HG03097 (cell line): ENCODE results near the gene ELP4.
"Not testable (repeated sequence)": the region's sequence is repeated elsewhere in the genome, so short reads cannot be mapped to it uniquely, and the experiment has no call there.

Experiments
- ATAC-seq: cut with Tn5 transposase; IDR thresholded peaks from one replicate; pipeline ENCODE4 v1.9.1; 2021; ENCODE audit not compliant: unreplicated experiment, low FRiP score

The ELP4 gene

DNA sequence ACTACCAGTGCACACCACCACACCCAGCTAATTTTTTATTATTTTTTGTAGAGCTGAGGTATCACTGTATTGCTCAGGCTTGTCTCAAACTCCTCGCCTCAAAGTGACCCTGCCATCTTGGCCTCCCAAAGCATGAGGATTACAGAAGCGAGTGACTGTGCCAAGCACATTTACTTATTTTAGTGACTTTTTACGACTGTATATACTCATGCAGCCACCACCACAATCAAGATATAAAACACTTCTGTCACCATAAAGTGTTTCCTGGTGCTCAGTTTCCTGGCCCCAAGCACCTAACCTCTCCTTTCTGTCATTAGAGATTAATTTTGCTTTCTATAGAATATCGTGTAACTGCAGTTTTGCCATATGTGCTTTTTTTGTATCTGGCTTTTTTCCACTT is 25.9 kb downstream of the ELP4 start:
- ATAC-seq = no peak

GRCh38 chr11:31542862-31543261 is 33.3 kb downstream of the ELP4 start:
- ATAC-seq = no peak

DNA sequence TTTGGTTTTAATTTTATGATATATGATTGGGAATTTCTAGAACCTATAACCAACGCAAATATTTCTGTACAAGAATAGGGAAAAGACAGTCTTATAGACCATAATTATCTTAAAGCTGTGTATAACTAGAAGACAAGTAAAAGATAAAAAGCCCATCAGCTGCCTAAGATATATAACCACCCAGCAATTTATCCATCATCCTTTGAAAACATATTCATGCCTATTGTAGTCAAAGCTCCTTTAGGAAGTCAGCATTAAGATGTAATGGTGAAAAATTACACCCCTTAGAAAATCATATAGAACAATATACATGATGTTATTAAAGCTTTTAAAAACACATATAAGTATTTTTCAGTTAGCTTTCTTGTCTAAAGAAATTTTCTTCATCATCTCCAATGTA is 46.4 kb downstream of the ELP4 start:
- ATAC-seq = no peak

DNA sequence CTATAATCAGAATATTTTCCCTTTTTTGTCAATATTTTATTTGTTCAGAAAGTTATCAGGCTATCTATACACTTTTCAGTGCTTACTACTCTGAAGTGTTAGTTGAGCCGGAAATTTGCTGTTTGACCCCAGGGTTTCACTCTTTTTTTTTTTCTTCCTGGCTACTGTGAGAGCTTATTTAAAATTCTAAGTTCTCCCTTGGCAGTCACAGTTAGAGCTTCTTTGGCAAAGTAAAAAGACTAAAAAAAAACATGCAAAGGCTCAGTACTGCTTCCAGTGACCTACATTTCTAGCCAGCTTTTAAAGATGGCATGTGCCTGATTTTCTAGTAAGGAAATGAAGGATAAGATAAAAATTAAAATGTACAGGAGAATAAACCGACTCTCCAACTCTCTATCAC is 48.4 kb downstream of the ELP4 start:
- no peak for ATAC-seq

- no peak for ATAC-seq
These were observed 51.4 kb downstream of the ELP4 start for GRCh38 chr11:31560842-31561476.

- ATAC-seq = not testable (repeated sequence)
These were observed 55.0 kb downstream of the ELP4 start for GRCh38 chr11:31564517-31564916.

- not testable (repeated sequence) for ATAC-seq
These were observed 64.6 kb downstream of the ELP4 start for GRCh38 chr11:31574133-31574532.

DNA sequence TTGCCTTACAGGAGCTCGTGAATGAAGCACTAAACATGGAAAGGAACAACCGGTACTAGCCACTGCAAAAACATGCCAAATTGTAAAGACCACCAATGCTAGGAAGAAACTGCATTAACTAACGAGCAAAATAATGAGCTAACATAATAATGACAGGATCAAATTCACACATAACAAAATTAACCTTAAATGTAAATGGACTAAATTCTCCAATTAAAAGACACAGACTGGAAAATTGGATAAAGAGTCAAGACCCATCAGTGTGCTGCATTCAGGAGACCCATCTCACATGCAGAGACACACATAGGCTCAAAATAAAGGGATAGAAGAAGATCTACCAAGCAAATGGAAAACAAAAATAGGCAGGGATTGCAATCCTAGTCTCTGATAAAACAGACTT is 66.2 kb downstream of the ELP4 start:
- not testable (repeated sequence) for ATAC-seq

DNA sequence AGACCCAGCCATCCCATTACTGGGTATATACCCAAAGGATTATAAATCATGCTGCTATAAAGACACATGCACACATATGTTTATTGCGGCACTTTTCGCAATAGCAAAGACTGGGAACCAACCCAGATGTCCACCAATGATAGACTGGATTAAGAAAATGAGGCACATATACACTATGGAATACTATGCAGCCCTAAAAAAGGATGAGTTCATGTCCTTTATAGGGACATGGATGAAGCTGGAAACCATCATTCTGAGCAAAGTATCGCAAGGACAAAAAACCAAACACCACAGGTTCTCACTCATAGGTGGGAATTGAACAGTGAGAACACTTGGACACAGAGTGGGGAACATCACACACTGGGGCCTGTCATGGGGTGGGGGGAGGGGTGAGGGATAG is 69.8 kb downstream of the ELP4 start:
- ATAC-seq = not testable (repeated sequence)

DNA sequence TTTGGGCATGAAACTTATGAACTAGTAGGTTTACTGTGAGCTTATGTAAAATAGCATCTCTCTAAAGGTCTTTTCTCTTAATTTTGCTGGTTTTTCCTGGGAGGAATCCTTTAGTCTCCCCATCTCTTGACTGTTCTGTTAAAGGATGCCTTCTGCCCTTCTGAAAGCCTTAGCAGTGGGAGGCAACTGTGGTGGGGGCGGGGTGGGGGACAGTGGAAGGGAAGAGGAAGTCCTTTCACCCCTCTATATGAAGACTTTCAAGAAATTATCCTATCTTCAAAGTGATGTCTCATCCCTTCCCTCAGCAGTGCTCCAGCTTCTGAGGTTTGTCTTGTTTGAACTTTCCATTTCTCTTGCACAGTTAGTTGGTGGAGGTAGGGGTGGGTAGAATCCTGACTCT is 73.1 kb downstream of the ELP4 start:
- no peak for ATAC-seq

GRCh38 chr11:31598454-31598853 is 88.9 kb downstream of the ELP4 start:
- no peak for ATAC-seq

- no peak for ATAC-seq
These were observed 92.2 kb downstream of the ELP4 start for GRCh38 chr11:31601635-31602282.

GRCh38 chr11:31606893-31607292 is 97.3 kb downstream of the ELP4 start:
- ATAC-seq = no peak

- ATAC-seq = no peak
These were observed 98.3 kb downstream of the ELP4 start for GRCh38 chr11:31607914-31608313.

GRCh38 chr11:31608995-31609394 is 99.4 kb downstream of the ELP4 start:
- ATAC-seq = no peak

GRCh38 chr11:31610544-31610943 is 101.0 kb downstream of the ELP4 start:
- no peak for ATAC-seq

GRCh38 chr11:31617246-31617645 is 107.7 kb downstream of the ELP4 start:
- ATAC-seq = no peak

GRCh38 chr11:31619980-31620379 is 110.4 kb downstream of the ELP4 start:
- ATAC-seq = no peak

GRCh38 chr11:31620434-31620833 is 110.9 kb downstream of the ELP4 start:
- no peak for ATAC-seq

DNA sequence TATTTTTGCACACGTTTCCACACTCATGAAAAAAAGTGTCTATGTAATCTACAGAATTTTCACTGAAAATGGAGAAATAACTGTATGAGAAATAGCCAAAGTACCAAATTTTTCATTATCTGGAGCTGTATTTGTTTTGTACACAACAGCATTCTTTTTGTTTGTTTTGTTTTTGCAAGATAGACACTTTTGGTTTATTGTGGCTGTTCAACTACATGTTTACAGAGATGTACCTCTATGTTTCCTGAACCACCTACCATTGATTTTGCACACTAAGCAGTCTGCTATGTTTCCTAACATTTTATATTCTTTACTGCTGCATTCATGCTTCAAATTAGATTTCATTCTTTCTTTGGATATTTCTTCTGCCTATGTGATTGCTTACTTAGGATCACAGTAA is 116.3 kb downstream of the ELP4 start:
- no peak for ATAC-seq

DNA sequence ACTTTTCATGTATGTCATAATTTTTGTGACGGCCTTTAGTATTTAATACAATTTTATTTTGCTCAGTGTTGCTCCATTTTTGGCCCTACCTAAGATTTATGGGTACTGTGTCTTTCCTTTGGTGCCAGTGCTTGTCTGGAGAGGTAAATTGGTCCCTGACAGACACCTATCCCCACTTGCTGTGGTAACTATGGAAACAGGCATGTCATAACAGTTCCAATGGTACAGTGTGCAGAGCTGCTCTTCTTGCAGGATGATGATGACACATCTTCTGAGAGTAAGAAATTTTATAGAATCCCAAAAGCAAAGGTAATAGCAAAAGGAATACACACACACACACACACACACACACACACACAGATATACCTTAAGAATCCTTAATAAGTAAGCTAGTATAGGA is 118.5 kb downstream of the ELP4 start:
- no peak for ATAC-seq

DNA sequence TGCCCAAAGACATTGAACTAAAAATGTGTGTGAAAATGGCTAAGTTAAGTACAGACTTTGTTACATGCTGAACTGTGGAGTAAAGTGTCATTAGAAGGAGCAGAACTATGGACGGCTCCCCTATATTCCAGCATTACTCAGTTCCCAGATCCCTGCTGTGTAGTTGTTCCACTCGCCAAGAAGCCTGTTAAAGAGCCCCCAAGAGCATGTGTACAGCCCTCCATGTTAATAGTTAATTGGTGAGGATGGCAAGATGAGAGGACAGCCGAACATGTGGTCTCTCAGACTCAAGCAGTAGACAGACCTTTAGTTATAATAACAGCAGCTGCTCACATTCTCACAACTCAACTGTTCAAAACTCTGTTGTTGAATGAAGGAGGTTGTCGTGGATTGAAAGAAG is 127.4 kb downstream of the ELP4 start:
- ATAC-seq = no peak

- ATAC-seq = no peak
These were observed 131.0 kb downstream of the ELP4 start for GRCh38 chr11:31640611-31641010.
